GM21737 (cell line): ENCODE results near the gene FBLN1.
"Not testable (repeated sequence)": the region's sequence is repeated elsewhere in the genome, so short reads cannot be mapped to it uniquely, and the experiment has no call there.

Experiments
- ATAC-seq: cut with Tn5 transposase; IDR thresholded peaks from one replicate; pipeline ENCODE4 v1.9.1; 2021; ENCODE audit warnings: mild to moderate bottlenecking, moderate library complexity; ENCODE audit not compliant: unreplicated experiment

Gene FBLN1

DNA sequence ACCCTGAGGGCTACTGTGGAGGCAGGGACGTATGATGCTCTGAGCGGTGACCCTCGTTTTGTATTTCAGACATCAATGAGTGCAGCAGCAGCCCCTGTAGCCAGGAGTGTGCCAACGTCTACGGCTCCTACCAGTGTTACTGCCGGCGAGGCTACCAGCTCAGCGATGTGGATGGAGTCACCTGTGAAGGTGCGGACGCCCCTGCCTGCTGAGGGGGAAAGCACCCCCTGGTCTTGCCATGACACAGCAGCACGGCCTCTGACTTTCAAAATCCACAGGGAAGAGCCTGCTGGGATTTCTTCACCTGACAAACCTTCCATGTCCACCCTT is 44.3 kb downstream of the FBLN1 start:
- no peak for ATAC-seq

DNA sequence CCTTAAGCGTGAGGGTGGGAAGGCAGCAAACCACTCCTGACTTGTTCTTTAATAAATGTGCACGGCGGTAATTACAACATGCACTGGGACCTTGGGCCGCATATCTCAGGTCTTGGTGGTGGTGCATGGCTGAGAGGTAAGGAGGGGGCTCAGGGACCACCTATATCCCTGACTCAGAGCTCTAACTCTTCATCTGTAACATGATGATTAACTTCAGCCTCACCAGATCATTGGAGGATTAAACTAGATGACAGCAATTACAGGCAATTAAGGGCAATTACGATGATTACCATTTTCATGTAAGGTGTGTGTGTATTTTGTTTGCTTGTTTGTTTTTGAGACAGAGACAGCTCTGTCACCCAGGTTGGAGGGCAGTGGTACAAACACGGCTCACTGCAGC is 45.0 kb downstream of the FBLN1 start:
- ATAC-seq = no peak

DNA sequence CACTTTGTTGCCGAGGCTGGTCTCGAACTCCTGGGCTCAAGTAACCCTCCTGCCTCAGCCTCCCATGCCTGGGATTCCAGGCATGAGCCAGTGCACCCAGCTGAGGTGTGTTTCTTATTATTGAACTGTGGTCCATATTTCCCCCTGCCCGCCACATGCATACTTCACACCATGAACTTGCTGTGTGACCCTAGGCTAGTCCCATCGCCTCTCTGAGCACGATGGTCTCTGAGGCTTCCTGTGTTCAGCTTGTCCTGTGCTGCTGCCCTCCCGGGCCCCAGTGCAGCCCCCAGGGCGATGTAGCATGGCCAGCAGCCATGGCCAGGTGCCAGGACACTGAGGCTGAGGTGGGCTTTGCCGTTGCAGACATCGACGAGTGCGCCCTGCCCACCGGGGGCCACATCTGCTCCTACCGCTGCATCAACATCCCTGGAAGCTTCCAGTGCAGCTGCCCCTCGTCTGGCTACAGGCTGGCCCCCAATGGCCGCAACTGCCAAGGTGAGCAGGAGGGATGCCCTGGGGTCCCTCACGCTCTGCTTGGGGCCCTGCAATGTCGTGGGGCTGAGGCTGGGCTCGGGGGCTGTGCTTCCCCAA is 45.7 kb downstream of the FBLN1 start:
- ATAC-seq = no peak

DNA sequence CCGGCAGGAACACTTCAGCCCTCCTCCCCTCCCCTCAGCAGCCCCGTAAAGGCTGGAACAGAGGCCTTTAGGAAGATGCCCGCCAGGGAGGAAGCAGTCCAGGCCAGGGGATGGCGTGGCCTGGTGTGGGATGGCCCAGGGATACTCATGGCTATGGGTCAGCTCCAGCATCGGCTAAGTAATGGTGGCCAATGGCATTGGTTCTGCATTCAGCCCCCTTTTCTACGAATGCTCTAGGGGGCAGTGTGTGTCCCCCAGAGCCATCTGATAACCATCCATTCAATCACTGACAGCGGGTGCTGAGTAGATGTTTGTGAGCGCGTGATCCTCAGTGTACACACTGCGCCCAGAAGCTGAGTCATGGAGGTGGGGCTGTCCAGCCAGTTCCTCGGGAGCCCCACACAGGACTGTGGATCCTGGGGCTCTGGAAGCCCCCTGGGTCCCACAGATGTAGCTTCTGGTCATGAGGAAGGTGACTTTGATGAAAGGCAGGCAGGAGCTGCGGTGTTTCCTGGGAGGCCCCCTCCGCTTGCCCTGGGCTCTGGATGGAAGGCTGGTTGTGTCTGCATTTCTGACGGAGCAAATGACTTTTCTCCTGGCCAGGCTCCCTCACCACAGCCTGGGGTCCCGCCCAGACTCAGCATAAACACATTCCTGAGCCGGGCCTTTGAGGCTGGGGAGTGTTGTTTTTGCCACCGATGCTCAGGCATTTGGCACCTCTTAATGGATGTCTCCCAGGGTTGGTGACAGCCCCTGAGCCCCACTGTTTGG is 46.5 kb downstream of the FBLN1 start:
- no peak for ATAC-seq

DNA sequence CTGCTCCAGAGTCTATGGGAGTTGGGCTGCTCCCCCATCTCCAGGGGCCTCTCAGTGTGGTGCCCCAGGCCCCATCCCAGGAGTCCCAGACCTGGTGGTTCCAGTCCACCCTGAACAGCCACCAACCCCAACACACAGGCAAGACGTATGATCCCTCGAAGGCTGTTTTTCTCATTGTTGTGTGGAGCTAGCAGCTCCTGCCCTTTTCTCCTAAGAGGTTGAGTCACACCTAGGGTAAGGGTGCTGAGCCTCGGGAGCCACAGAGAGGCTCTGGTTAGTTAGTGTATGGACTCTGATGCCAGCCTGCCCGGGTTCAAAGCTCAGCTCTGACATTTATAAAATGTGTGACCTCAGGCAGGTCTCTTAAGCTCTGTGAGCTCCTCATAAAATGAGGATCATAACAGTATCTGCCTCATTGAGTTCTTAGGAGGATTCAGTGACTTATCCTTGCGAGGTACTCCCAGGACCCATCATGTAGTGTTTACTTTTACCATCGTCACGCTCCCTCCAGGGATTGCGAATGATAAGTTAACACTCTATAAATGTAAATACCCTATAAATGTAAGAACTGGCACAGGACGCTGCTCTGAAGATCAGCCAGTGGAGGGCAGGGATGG is 47.2 kb downstream of the FBLN1 start:
- ATAC-seq = no peak

DNA sequence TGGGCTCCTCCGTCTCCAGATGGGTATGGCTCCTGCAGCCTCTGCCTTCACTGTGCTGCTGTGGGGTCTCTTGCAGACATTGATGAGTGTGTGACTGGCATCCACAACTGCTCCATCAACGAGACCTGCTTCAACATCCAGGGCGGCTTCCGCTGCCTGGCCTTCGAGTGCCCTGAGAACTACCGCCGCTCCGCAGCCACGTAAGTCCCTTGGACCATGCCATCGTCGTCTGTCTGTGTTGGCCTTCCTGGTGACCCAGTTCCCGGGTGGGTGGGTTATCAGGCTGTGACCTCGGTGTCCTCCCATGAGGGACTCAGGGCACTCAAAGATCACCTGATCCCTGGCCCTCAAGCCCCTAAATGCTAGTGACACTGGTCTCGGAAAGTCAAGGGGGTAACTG is 47.7 kb downstream of the FBLN1 start:
- no peak for ATAC-seq

DNA sequence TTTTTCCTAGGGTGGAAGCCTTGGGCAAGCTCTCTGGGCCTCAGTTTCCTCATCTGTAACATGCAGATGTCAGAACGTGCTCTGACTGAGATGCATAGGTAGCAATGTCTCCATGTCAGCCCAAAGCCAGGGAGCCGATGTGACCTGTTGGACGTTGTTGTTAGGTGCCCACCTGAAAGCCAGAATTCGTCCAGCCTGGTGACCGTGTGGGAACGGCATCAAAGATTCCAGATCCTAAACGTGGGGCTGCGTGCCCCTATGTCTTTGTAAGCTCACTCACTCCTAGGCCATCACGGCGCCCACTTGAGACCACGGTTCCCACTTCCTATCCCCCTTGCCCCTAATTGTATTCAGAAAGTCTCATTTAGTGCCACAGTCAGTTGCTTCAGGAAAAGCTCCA is 48.2 kb downstream of the FBLN1 start:
- ATAC-seq = no peak

DNA sequence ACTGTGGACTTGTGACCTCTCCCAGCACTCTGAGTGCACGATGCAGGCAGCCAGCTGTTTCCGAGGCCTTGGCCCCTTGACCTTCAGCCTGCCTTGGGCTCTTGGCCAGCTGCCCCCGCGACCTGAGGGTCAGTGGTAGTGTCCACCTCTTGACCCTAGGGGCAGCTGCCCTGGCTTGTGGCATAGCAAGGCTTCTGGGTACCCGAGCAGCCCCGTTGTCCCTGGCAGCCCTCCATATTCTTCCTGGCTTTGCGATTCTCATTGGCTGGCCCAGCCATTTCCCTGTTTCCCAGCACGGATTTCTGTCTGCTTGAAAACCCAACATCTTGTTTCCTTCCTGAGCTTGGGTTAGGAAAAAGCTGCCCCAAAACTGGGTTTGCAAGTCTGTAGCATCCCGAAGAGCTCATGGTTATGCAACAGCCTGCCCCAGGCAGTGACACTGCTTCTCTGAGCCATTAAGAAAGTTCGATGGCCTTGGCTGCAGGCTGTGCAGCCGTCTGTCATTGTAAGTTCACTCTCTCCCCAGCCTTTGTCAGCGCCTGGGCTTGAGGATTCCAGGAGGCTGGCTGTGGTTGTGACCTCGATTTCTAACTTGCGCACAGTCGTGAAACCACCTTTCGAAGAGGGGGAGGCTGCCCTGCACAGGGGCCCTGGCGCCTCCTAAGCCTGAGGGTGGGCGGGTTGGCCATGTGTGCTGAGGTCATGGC is 48.8 kb downstream of the FBLN1 start:
- no peak for ATAC-seq

DNA sequence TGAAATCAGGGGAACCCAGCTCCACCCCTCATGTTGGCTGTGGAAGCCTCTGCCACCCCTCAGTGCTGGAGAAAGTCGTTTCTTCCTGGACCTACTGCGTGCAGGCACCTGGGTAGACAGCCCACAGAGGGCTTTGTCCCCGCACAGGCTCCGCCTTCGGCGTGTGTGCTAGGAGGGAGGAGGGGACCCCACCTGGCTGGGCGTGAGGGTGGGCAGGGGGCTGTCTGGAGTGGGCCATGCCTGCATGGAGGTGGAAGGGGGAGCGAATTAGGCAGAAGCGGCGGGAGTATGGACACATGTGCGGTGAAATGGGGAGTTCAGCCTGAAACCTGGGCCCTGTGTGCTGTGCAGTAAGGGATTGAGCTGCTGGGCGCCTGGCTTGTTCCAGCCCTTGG is 49.3 kb downstream of the FBLN1 start:
- ATAC-seq = no peak

DNA sequence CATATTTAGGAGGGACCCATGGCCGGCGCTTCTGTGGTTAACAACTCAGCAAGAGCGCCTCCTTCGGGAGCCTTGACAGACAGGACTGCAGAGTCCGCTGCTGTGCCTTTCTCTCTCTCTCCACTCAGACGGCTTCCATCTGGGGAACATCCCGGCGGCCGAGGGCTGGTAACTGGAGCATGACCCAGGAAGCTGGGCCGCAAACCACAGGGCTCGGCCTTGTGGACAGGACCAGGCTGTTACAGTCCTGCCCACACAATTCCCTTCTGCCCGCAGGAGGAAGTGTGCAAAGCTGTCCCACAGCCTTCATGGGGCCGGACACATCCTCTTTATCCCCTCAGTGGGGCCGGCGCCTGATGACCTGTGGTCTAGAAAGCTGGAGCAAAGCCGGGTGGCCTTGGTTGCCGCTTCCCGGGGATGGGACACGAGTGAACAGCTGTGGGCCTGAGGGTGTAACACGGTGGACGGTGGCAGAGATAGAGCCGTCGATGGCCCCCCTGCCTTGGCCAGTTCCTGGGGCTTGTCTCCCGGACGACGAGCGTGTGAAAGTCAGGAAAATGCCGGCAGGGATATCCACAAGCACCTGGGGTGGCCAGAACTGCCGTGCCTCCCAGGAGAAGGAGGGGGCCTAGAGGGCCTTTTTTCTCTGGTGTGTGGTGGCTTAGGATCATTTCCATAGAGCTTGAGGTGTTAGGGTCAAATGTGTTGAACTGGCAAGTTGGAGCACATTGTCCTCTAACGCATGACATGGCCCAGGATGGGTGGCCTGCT is 50.1 kb downstream of the FBLN1 start:
- ATAC-seq = no peak

DNA sequence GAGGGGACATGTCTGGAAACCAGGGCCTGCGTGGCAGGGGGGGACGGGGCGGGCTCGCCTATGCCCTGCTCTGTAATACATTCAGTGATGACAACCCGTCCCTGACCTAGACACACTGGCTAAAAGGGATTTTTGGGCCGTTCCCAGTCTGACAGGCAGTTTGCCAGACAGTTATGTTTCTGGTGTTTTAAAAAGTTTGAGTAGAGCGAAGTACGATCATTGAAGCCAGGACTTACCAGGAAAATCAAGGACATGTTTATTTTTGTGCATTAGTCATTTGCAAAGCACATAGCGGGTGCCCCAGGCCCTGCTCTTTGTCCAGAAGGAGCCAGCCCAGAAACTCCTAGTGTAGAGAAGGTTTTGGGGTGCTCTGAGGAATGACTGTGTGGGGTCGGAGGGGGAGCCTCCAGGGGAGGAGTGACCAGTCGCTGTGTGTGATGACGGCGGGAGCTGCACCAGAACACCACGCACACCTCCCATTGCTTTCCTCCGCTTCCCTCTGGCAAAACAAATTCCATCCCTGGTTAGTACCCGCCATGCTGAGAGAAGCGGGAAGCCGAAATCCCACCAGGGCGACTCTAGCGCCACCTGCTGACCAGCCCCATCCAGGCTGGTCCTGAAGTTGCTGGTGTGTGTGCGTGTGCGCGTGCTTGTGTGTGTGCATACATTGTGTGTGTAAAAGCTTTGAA is 50.8 kb downstream of the FBLN1 start:
- no peak for ATAC-seq

DNA sequence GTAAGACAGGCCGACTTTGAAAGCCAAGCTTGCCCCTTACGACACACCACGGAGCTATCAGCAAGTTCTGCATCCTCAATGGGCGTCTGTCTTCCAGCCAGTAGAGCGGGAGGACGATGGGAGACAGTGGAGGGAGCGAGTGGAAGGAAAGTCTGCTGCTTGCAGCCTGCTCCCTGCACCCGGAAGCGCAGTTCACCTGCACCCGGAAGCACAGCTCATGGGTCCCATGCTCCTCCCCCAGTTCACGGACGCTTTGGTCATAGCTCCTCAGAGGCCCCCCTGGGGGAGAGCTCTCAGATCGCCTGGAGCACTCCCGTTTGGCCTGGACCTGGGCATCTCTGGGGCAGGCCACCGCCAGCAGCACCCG is 51.3 kb downstream of the FBLN1 start:
- no peak for ATAC-seq

DNA sequence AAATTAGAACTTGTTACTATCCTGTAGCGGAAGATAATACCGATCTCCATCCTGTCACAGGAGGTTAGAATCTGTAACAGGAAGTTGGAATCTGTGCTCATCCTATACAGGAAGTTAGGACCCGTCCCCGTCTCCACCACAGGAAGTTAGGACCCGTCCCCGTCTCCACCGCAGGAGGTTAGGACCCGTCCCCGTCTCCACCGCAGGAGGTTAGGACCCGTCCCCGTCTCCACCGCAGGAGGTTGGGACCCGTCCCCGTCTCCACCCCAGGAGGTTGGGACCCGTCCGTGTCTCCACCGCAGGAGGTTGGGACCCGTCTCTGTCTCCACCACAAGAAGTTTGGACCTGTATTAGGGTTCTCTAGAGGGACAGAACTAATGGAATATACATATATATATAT is 52.2 kb downstream of the FBLN1 start:
- ATAC-seq = no peak

DNA sequence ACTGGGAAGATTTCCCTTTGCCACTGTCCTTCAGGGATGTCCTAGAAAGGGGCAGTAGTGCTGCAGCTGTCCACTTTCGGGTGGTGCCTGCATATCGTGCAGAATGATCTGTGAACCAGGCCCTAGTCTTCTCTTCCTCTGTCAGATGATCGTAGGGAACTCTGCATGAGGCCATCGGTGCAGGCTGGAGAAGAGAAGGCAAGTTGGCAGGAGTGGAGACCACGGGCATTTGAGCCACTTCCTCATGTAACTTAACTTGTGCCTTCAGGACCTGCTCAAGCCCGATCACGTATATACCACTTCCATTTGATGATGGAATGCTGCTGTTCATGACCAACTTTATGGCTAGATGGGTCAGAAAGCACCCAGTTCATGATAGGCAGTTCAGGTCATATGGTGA is 55.2 kb downstream of the FBLN1 start:
- ATAC-seq = not testable (repeated sequence)

DNA sequence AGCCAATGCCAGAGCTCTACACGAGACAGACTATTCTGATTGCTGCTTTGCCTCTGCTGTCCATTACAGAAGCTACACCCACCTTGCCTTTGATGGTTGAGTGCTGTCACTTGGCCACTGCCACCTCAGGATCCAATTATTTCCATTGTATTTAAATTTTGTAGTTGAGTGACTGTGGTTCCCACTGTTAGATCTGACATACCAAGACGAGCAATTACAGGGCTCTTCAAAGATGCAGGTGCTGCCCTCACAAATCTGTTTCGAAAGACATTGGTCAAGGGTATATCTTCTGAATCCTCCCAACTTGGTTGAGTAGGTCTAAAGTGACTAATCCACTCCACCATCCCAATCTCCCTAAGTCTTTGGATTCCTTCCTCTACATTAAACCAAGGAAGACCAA is 57.4 kb downstream of the FBLN1 start:
- not testable (repeated sequence) for ATAC-seq

DNA sequence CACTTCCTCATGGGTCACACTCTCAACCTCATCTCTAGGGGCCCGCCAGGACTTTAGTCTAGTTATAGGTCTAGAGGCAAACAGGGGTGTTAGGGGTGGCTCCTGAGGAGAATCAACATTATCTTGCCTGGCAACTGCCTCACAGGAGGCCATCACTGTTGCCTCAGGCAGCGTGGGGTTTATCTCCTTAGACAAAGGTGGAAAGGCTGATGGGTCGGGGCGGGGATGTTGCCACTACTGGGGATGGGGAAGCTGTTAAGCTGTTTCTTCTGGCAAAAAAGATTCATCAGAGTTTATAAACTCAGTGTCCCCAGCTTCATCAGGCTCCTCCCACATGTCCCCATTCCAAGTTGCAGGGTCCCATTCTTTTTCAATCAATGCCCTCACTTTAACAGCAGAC is 58.1 kb downstream of the FBLN1 start:
- ATAC-seq = not testable (repeated sequence)

DNA sequence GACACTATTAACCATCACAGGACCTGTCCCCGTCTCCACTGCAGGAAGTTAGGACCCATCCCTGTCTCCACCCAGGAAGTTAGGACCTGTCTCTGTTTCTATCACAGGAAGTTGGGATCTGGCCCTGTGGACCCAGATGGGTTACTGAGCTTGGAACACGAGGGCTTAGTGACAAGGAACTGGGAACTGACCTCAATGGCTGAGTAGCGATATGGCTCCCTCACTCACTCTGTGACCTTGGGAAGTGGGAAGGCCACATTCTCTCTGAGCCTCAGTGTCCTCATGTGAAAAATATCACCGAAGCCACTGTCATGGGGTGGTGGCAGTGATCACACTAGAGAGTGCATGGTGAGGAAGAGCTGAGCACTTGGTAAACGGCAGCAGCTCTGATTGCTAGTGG is 59.4 kb downstream of the FBLN1 start:
- ATAC-seq = no peak

DNA sequence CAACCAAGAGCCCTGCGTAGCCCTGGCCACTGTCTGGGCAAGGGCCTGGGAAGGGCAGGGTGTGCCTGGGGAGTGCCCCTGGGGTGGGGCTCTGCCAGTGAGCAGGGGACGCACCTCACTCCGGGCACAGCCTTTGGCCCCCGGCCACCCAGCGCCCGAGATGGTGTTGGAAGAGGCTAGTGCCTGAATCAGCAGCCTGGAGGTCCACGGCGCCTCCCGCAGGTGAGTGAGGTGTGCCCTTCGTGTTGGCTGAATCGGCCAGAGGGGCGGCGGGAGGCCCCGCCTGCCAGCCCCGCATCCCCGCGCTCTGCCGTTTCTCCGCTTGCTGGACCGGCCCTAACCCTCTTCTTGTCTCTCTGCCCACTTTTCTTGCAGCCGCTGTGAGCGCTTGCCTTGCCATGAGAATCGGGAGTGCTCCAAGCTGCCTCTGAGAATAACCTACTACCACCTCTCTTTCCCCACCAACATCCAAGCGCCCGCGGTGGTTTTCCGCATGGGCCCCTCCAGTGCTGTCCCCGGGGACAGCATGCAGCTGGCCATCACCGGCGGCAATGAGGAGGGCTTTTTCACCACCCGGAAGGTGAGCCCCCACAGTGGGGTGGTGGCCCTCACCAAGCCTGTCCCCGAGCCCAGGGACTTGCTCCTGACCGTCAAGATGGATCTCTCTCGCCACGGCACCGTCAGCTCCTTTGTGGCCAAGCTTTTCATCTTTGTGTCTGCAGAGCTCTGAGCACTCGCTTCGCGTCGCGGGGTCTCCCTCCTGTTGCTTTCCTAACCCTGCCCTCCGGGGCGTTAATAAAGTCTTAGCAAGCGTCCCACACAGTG is 60.1 kb downstream of the FBLN1 start:
- no peak for ATAC-seq

DNA sequence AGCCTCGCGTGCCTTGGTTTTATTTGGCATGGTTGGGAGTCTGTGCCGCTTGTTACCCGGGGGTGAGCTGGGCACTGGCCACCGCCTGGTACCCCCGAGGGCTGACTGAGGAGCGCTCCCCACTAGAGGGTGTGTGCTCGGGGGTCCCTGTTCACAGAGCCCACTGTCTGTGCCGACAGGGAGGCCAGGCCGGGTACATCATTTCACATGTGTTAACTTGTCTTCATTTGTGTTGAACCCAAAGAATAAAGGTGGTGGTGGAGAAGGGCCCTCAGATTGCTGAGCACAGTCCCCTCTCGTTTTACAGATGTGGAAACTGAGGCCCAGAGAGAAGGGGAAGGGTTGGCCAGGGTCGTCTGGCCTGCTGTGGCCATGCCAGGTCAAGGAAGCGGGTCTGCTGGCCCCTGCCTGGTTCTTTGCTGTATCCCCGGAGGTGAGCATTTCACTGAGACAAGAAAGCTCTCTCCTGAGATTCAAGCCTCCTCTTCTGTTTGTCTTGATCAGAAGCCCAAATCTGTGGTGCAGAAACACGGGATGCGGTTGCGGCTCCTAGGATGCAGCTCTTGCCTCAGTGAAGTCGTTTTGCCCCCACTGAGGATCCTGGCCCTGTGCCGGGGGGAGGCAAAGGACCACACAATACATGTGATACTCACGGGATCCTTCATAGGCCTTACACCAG is 60.8 kb downstream of the FBLN1 start:
- no peak for ATAC-seq
